ENCODE measurements around the gene GCHFR. TPM values are rescaled to one million over a fixed set of nuclear protein-coding genes. Genes with fewer than 3 reads are reported as not detected.

GCHFR gene
- total RNA-seq, 1 experiment from 2014 or later = 4.2 TPM

GRCh38 chr15:40808861-40809450 lies 45.1 kb downstream of the GCHFR start:
- no peak for DNase-seq (ENCODE audit: low read depth)

- DNase-seq (ENCODE audit: low read depth) = no peak
Measured at GRCh38 chr15:40812721-40813425, 49.0 kb downstream of the GCHFR start.

GRCh38 chr15:40815042-40815698 lies 51.3 kb downstream of the GCHFR start:
- no peak for DNase-seq (ENCODE audit: low read depth)

Other genes starting within 250 kb of the GCHFR start
- 12.9 and 14.1 TPM in 2 replicates for gene CCDC32, start 199.0 kb upstream of the GCHFR start, total RNA-seq (2014; rRNA removed)
- 11.5 and 12.6 TPM in 2 replicates for gene RPUSD2, start 194.8 kb upstream of the GCHFR start, total RNA-seq (2014; rRNA removed)
- 63.7 and 65.0 TPM in 2 replicates for gene KNL1, start 169.8 kb upstream of the GCHFR start, total RNA-seq (2014; rRNA removed)
- 14.0 and 16.2 TPM in 2 replicates for gene RAD51, start 68.9 kb upstream of the GCHFR start, total RNA-seq (2014; rRNA removed)
- gene RMDN3, start 8.8 kb upstream of the GCHFR start, total RNA-seq (2014; rRNA removed) = 16.1 and 16.7 TPM in 2 replicates
- gene C15orf62, start 5.9 kb downstream of the GCHFR start, total RNA-seq (2014; rRNA removed) = not detected in 2 replicates
- 30.1 and 46.4 TPM in 2 replicates for gene ZFYVE19, start 43.0 kb downstream of the GCHFR start, total RNA-seq (2014; rRNA removed)
- 37.0 and 44.4 TPM in 2 replicates for gene DNAJC17, start 43.4 kb downstream of the GCHFR start, total RNA-seq (2014; rRNA removed)
- not detected in 2 replicates for gene PPP1R14D, start 64.6 kb downstream of the GCHFR start, total RNA-seq (2014; rRNA removed)
- not detected in 2 replicates for gene SPINT1, start 80.0 kb downstream of the GCHFR start, total RNA-seq (2014; rRNA removed)
- not detected in 2 replicates for gene RHOV, start 110.2 kb downstream of the GCHFR start, total RNA-seq (2014; rRNA removed)
- gene VPS18, start 130.4 kb downstream of the GCHFR start, total RNA-seq (2014; rRNA removed) = 45.1 and 52.1 TPM in 2 replicates
- 0.13 and 0.17 TPM in 2 replicates for gene DLL4, start 165.3 kb downstream of the GCHFR start, total RNA-seq (2014; rRNA removed)
- gene CHAC1, start 189.4 kb downstream of the GCHFR start, total RNA-seq (2014; rRNA removed) = 1.5 and 1.8 TPM in 2 replicates